K562 treated with DMSO at 1 percent for 48 hours (cell line): ENCODE data around the gene TARBP2. TPM values are rescaled to one million over a fixed set of nuclear protein-coding genes. Genes with fewer than 3 reads are reported as not detected.

Experiments used
- total RNA-seq: library from RNA; unstranded; fragments of 300-600 nt; gene quantifications from 2 replicates; pipeline ENCODE4 v1.2.3, GENCODE V29; 2022; ENCODE audit warnings: low replicate concordance; ENCODE audit errors: extremely low read depth

Gene TARBP2
- total RNA-seq, result not detected in 2 replicates

DNA sequence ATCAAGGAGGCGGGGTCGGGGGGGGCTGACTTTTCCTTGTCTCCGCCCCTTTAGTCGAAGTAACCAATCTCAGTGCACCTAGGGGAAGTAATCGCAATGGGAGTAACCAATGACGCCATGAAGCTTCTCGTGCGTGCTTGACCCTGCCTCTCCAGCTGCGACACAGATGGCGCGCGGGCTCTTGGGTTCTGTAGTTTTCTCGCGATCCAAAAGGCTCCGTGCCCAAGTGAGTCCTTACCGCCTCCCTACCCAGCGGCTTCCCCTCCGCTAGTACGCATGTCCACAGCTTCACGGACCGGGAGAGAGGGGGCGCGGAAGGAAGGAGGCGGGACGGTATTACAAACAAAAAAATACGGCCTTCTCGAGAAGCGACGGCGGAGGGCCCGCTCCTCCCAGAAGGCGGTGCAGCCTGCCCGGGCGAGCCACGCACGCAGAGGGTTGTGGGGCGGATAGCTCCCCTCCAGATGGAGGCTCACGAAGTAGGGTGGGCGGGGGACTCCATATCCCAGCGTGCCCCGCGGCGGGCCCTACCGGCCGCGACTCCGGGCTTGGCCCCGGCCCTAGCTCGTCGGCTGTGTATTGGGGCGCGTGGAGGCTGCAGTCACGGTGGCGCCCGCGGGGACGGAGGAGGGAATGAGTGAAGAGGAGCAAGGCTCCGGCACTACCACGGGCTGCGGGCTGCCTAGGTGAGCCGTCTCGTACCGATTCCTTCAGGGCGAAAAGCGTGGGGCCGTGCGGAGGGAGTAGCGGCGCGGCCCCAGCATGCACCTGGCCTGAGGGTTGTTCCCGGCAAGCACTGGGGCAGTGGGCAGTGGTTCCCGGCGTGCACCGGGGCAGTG is at the start of gene TARBP2:
Gene TARBP2, plus strand, starts transcription at position 508 of the 839 bp plus-strand sequence. Its CDS starts 126 bp downstream, at position 634.

DNA sequence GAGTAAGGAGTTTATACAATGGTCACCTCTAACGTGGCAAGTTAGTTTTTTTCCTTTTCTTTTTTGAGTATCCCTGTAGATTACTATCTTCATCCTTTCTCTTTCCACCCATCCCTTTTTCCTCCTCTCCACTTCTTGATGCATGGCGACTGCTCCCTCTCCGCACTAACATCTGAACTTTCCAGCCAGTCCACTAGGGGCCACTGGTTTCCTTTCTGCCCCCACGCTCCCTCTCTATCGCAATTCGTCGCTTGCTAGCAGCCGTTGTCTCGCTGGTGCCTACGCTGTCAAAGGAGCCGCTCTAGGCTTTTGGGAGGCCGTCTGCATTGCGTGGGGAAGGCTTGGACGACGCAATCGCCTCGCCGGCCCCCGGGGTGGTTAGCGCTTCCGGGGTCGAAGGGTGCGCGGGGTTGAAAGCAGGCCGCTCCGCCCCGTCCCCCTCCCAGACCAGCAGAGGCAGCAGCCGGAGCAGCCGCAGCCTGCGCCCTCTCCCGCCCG is 49.4 kb upstream of the TARBP2 start, which contains the start of gene PCBP2:
Gene PCBP2, plus strand, starts transcription at position 442 of the 498 bp plus-strand sequence. CDS start 2,699 bp downstream, outside the sequence.

DNA sequence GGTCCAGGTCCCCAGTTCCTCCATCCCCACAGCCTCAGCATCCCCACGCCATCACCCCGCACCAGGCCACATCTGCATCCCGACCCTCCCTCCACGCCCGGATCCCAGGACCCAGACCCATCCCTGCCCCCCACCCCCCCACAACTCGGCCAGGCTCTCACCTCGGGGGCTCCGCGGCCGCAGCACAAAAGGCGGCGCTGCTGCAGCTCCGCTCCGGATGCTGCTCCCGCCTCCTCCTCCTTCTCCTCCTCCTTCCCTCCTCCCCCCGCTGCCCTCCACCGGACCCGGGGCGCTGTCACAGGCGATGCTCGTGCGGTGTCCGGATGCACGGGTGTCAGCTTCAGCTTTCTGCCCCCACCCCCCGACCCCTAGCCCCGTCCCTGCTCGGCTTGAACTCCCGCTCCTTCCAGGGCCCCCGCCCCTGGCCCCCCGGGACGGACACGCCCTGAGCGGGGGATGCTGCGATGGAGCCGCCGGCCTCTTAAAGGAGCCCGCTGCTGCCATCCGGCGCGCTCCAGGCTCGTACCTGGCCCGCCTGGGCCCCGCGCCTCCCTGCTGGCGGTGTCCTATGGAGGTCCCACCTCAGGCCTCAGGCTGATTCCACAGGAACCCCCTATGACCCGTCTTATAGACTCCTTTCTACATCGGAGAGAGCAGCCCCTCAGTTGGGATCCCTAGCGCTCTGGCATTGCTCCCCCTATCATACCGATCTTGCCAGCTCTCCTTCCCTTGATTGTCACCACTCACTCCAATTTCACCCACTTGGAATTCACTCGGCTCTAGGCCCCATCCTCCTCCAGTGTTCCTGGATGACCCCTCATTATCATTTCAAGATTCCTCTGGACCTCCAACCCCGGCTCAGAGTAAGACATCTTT is 1.6 kb upstream of the TARBP2 start, which contains the start of gene MAP3K12:
Gene MAP3K12, minus strand, starts transcription at position 193 of the 876 bp plus-strand sequence. CDS start 12,067 bp downstream, outside the sequence.

GRCh38 chr12:53506881-53507602 is 6.0 kb downstream of the TARBP2 start, which contains the start of gene NPFF:
TSS of gene NPFF (minus strand) at chr12:53507484. CDS start at chr12:53507474, 10 bp downstream.

Other genes starting within 250 kb of the TARBP2 start
- gene ESPL1, start 233.0 kb upstream of the TARBP2 start, total RNA-seq, result not detected in 2 replicates
- gene PFDN5, start 205.7 kb upstream of the TARBP2 start, total RNA-seq, result not detected in 2 replicates
- gene MYG1, start 201.6 kb upstream of the TARBP2 start, total RNA-seq, result not detected in 2 replicates
- 870 TPM in 1 of 2 replicates, not detected in the other for gene AAAS, start 179.7 kb upstream of the TARBP2 start, total RNA-seq
- not detected in 2 replicates for gene SP7, start 164.9 kb upstream of the TARBP2 start, total RNA-seq
- gene SP1, start 121.1 kb upstream of the TARBP2 start, total RNA-seq, result not detected in 2 replicates
- not detected in 2 replicates for gene AMHR2, start 77.4 kb upstream of the TARBP2 start, total RNA-seq
- not detected in 2 replicates for gene PRR13, start 59.5 kb upstream of the TARBP2 start, total RNA-seq
- 314 and 817 TPM in 2 replicates for gene PCBP2, start 49.2 kb upstream of the TARBP2 start, total RNA-seq
- gene MAP3K12, start 1.8 kb upstream of the TARBP2 start, total RNA-seq, result not detected in 2 replicates
- gene NPFF, start 6.2 kb downstream of the TARBP2 start, total RNA-seq, result not detected in 2 replicates
- gene ATF7, start 125.1 kb downstream of the TARBP2 start, total RNA-seq, result not detected in 2 replicates
- gene ATP5MC2, start 174.8 kb downstream of the TARBP2 start, total RNA-seq, result not detected in 2 replicates
- gene CALCOCO1, start 226.2 kb downstream of the TARBP2 start, total RNA-seq, result not detected in 2 replicates